A549 (cell line): ENCODE measurements around the gene SHISAL1. TPM values are rescaled to one million over a fixed set of nuclear protein-coding genes. Genes with fewer than 3 reads are reported as not detected.

Source experiments
- ATAC-seq, 2 experiments: fragments of 200-7000 bp in 1 of 2; fragments of >200 bp in 1 of 2; cut with Nextera tagmentation in 1 of 2; cut with Tn5 transposase in 1 of 2; 3 replicates each; pipeline versions ENCODE4 v1.8.0 to v1.9.1; 2018 to 2020; ENCODE audit warnings: mild to moderate bottlenecking in 1 of 2, moderate library complexity in 1 of 2
- CTCF ChIA-PET: fragments of 300-600 bp; sonication (Branson Sonifier 250); formaldehyde crosslinking; extraction: SDS; loops from one replicate; lab custom pipeline; 2021; ENCODE audit warnings: antibody characterized with exemption, inconsistent platforms; lab: Yijun Ruan, JAX
- POLR2A ChIA-PET: fragments of 350-600 bp; formaldehyde crosslinking; extraction: SDS; loops from one replicate; lab custom pipeline; 2021; ENCODE audit warnings: antibody characterized with exemption, inconsistent platforms; lab: Yijun Ruan, JAX
- DNase-seq, 2 experiments: peaks; one replicate each; pipeline versions ENCODE4 v3.0.0 to v3.0.0-alpha.2; 2011 to 2016; ENCODE audit warnings: low read depth in 1 of 2, low spot score in 1 of 2
- FAIRE-seq: peaks from 2 replicates; lab custom pipeline; 2011; peaks lifted over from hg19 to GRCh38; lab: Jason Lieb, UNC
- H3K27ac ChIP-seq, 2 experiments: fragments of >200 bp; sonication (Bioruptor Twin); formaldehyde crosslinking; 3 replicates each; pipeline ENCODE4 v1.5.1; 2016 to 2017
- H3K4me1 ChIP-seq: fragments of >200 bp; sonication (Bioruptor Twin); formaldehyde crosslinking; 3 replicates; pipeline ENCODE4 v1.6.1; 2016
- H3K4me2 ChIP-seq: fragments of >200 bp; sonication (Bioruptor Twin); formaldehyde crosslinking; 3 replicates; pipeline ENCODE4 v1.6.1; 2016
- H3K4me3 ChIP-seq: fragments of >200 bp; sonication (Bioruptor Twin); formaldehyde crosslinking; 3 replicates; pipeline ENCODE4 v1.5.1; 2016
- H3K9me3 ChIP-seq: fragments of >200 bp; sonication (Bioruptor Twin); formaldehyde crosslinking; 3 replicates; pipeline ENCODE4 v1.6.1; 2016
- ELK1 ChIP-seq: fragments of 150-350 bp; IDR thresholded peaks from 2 replicates; pipeline ENCODE4 v1.6.1; 2014; ENCODE audit warnings: low read depth, mild to moderate bottlenecking, low read length
- FOSB ChIP-seq: fragments of 250-450 bp; sonication (Bioruptor Pico); IDR thresholded peaks from 2 replicates; pipeline ENCODE4 v1.5.0; 2020; ENCODE audit warnings: mild to moderate bottlenecking, moderate library complexity
- HOXB13 ChIP-seq: fragments of 250-450 bp; sonication (Bioruptor Pico); IDR thresholded peaks from 2 replicates; pipeline ENCODE4 v1.5.0; 2020; ENCODE audit warnings: low read depth, mild to moderate bottlenecking, moderate library complexity
- KDM5A ChIP-seq: fragments of 200-600 bp; sonication (generic); IDR thresholded peaks from 2 replicates; pipeline ENCODE4 v1.6.1; 2016; ENCODE audit warnings: antibody characterized with exemption, mild to moderate bottlenecking
- MAFK ChIP-seq: fragments of 450-650 bp; IDR thresholded peaks from 2 replicates; pipeline ENCODE4 v1.6.1; 2014; ENCODE audit not compliant: partially characterized antibody
- MAX ChIP-seq: IDR thresholded peaks from 2 replicates; pipeline ENCODE4 v1.6.1; 2012
- NFE2L2 ChIP-seq: fragments of 150-350 bp; conservative IDR thresholded peaks from 2 replicates; pipeline ENCODE4 v1.6.1; 2014; ENCODE audit warnings: low read length
- RARB ChIP-seq: fragments of 250-450 bp; sonication (Bioruptor Pico); IDR thresholded peaks from 2 replicates; pipeline ENCODE4 v1.8.0; 2021; ENCODE audit warnings: mild to moderate bottlenecking, moderate library complexity
- TP53 ChIP-seq: fragments of 250-450 bp; sonication (Bioruptor Pico); IDR thresholded peaks from 2 replicates; pipeline ENCODE4 v1.5.0; 2021; ENCODE audit warnings: mild to moderate bottlenecking, moderate library complexity
- ZC3H11A ChIP-seq: fragments of 450-650 bp; IDR thresholded peaks from 2 replicates; pipeline ENCODE4 v1.6.1; 2014; ENCODE audit warnings: antibody characterized with exemption, mild to moderate bottlenecking
- ZFP36 ChIP-seq: fragments of 450-650 bp; IDR thresholded peaks from 2 replicates; pipeline ENCODE4 v1.6.1; 2014; ENCODE audit warnings: borderline replicate concordance; ENCODE audit not compliant: partially characterized antibody
- WGBS: methylation state at CpG from one replicate; pipeline ENCODE4 v1.1.6; 2017; ENCODE audit errors: missing lambda C conversion rate; 5-methylcytosine and 5-hydroxymethylcytosine counted together
- polyA plus RNA-seq, 4 experiments: library from polyadenylated mRNA; depleted of rRNA in 3 of 4; stranded (reverse); fragments of >200 nt; fragmentation: RNase III in 1 of 4; extraction: RNeasy Plus Mini Kit Qiagen cat#74134 plus additional on column Dnase treatment in 1 of 4; gene quantifications; 2 replicates in 3 of 4; 3 replicates in 1 of 4; pipeline ENCODE4 v1.2.3, GENCODE V29; 2011 to 2017
- TF ChIP-seq, protein P1 (sequence below): fragments of 200-600 bp; sonication (generic); IDR thresholded peaks from 2 replicates; pipeline ENCODE4 v1.6.1; 2016; ENCODE audit warnings: antibody characterized with exemption, mild to moderate bottlenecking, moderate library complexity

Gene SHISAL1
- polyA plus RNA-seq, 2 of the 4 experiments (the other 2 are of a cell fraction): 0.61 to 1.9 TPM

- TF ChIP-seq RARB (CRISPR knock-in tag) (no peak), ELK1 (no peak), MAFK (no peak)
Observed at GRCh38 chr22:44224166-44224565, 88.6 kb downstream of the SHISAL1 start (continued).

- ChIA-PET POLR2A (no interaction called here), CTCF (interaction anchor here (1.1 kb wide), 1 partner anchor 229 kb away, joined by 3 read pairs; no protein-coding TSS in a partner anchor)
- Histone ChIP-seq H3K4me1 (no peaks in the 10 kb centered on the region), H3K4me3 (no peak overlapping the region), H3K9me3 (no peaks in the 10 kb centered on the region; the same call in 2 of the 3 replicates), H3K4me2 (no peak overlapping the region), H3K27ac (no peak overlapping the region)
- ATAC-seq (no peak), DNase-seq (no peak), FAIRE-seq (no peak)
- 48% methylated on average over 8 of the region's 11 CpGs for WGBS
- TF ChIP-seq KDM5A (no peak), FOSB (CRISPR knock-in tag) (no peak)
Observed at GRCh38 chr22:44221710-44222475, 90.9 kb downstream of the SHISAL1 start.

DNA sequence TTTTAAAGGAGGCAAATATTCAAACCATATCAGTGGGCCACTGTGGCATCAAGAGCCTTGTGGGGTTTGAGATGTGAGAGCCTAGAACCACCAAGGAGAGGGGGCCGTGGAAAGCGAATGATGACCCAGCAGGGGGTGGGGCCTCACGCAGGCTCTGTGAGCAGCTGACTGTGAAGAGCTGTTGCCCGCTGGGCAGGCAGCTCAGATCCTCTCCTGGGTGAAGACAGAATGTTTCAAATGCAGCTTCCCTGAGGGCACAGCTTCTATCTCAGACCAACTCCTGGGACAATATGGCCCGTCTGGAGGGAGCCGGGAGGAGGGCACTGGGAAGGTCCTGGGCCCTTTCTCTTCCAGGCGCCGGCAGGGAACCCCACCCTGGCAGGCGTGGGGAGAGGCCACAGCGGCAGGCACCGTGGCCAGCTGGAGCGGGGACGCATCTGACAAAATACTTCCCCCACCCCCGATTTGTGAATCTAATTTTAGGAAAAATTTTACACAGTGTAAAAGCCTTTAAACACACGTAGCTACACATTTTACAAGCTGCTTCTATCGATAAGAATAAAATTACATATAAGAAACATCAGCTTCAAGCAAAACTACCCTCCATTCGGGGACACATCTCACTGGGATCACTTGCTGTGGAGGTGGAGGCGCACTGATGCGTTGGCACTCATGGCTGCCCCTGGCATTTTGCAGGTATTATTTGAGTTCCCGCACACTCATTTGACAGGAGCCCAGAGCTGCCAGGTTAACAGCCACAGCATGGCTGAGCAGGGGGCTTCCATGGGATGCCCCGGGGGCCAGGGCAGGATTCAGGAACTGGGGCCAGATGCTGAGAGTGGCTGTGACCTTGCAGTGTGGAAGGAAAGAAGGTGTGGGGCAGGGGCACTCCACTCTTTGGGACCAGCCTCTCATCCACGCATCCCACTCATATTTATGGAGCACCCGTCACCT lies 91.7 kb downstream of the SHISAL1 start:
- DNase-seq (no peak), ATAC-seq (no peak), FAIRE-seq (no peak)
- ChIA-PET POLR2A (no interaction called here), CTCF (interaction anchor here (0.7 to 1.1 kb wide), 2 partner anchors 228 to 406 kb away, joined by 3 read pairs; no protein-coding TSS in a partner anchor)
- 51% methylated on average over 15 of the region's 23 CpGs for WGBS
- Histone ChIP-seq H3K4me1 (no peaks in the 10 kb centered on the region), H3K4me3 (no peak overlapping the region), H3K27ac (no peak overlapping the region), H3K9me3 (no peaks in the 10 kb centered on the region), H3K4me2 (no peak overlapping the region)
- TF ChIP-seq ELK1 (no peak), ZC3H11A (no peak), NFE2L2 (no peak), MAX (no peak), HOXB13 (CRISPR knock-in tag) (no peak), TP53 (CRISPR knock-in tag) (no peak), ZFP36 (no peak)
- TF ChIP-seq, protein P1, sequence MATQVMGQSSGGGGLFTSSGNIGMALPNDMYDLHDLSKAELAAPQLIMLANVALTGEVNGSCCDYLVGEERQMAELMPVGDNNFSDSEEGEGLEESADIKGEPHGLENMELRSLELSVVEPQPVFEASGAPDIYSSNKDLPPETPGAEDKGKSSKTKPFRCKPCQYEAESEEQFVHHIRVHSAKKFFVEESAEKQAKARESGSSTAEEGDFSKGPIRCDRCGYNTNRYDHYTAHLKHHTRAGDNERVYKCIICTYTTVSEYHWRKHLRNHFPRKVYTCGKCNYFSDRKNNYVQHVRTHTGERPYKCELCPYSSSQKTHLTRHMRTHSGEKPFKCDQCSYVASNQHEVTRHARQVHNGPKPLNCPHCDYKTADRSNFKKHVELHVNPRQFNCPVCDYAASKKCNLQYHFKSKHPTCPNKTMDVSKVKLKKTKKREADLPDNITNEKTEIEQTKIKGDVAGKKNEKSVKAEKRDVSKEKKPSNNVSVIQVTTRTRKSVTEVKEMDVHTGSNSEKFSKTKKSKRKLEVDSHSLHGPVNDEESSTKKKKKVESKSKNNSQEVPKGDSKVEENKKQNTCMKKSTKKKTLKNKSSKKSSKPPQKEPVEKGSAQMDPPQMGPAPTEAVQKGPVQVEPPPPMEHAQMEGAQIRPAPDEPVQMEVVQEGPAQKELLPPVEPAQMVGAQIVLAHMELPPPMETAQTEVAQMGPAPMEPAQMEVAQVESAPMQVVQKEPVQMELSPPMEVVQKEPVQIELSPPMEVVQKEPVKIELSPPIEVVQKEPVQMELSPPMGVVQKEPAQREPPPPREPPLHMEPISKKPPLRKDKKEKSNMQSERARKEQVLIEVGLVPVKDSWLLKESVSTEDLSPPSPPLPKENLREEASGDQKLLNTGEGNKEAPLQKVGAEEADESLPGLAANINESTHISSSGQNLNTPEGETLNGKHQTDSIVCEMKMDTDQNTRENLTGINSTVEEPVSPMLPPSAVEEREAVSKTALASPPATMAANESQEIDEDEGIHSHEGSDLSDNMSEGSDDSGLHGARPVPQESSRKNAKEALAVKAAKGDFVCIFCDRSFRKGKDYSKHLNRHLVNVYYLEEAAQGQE: no peak
